HG03378 (cell line): ENCODE measurements around the gene AGMAT.

Source experiments
- ATAC-seq: cut with Tn5 transposase; IDR thresholded peaks from one replicate; pipeline ENCODE4 v1.9.1; 2021; ENCODE audit warnings: mild to moderate bottlenecking, moderate library complexity; ENCODE audit not compliant: unreplicated experiment

AGMAT gene

GRCh38 chr1:15524283-15525049 lies 60.4 kb downstream of the AGMAT start:
- ATAC-seq = peak; percentile 29

DNA sequence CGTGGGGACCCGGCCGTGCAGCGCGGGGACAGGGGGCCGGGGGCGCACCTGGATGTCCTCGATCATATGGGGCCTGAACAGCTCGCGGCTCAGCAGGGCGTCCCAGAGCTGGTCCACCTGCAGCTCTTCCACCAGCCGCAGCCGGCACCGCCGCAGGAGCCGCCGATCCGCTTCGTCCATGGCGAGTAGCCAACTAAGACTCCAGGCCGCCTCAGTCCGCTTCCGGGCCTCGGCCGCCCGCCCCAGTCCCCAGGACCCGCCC lies 60.9 kb downstream of the AGMAT start, which contains the start of gene CASP9:
TSS of gene CASP9 (minus strand) at position 195 of the 262 bp plus-strand sequence. CDS start at position 180, 15 bp downstream.
- no peak for ATAC-seq

DNA sequence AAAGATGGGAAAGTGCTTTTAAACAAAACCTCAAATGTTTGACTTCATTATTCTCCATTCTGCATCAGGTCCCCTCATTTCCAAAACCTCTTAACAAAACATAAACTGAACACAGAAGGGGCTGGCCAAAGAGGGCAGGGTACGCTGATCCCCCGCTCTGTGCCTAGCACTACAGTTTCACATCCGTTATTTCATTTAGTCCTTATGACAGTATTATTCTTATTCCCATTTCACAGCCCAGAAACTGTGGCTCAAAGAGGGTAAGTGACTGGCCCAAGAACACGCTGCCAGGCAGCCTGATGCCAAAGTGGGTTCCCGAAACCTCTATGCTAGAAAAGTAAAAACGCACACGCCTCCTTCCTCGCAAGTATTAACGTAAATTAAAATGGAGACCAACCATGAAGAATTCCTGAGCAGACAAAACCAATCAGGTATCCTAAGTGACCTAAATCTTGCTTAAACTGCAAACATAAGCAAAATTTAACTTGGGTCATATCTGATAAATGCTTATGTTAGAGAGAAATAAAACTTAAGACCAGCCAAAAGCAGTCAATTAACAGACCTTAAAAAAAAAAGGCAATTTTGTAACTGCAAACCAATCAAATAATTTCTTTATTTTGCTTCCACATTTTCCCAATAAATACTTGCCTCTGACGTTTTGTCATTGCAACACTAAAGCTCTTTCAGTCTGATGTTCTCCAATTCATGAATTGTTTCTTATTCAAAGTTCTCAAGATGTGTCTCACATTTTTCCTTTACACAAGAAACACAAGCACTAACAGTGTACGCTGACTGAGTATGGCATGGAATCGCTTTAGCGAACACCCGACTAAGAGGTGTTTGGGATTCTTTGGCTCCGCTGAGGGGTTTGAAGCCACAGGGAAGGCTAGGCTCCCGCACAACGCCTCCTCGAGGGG lies 61.5 kb downstream of the AGMAT start:
- no peak for ATAC-seq

- no peak for ATAC-seq
Measured at GRCh38 chr1:15522551-15522950, 62.3 kb downstream of the AGMAT start.
